ENCODE results near the gene FAM174B.

Gene FAM174B

GRCh38 chr15:92655178-92655995 lies at the start of gene FAM174B:
TSS of gene FAM174B (minus strand) at chr15:92655775.
- no peak for DNase-seq

DNA sequence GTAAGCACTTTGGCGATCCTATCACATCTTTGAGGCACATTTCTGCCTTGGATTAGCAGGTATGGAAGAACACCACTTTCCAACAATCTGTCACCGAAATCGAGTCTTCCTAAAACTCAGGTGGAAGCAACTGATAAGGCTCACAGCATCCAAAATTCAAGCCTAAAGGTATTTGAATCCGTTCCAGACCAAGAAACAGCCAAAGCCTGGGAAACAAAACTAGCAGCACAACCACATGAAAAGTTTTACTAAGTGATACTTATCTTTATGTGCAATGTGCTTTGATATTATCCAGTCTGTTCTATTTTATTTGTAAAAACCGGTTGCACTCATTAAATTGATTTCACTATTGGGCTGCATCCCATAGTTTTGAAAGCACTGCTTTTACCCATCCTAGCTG lies 40.5 kb upstream of the FAM174B start:
- DNase-seq, result no peak

GRCh38 chr15:92693691-92694331 lies 38.2 kb upstream of the FAM174B start:
- peak in 1 of 2 experiments; percentile 25 for DNase-seq

DNA sequence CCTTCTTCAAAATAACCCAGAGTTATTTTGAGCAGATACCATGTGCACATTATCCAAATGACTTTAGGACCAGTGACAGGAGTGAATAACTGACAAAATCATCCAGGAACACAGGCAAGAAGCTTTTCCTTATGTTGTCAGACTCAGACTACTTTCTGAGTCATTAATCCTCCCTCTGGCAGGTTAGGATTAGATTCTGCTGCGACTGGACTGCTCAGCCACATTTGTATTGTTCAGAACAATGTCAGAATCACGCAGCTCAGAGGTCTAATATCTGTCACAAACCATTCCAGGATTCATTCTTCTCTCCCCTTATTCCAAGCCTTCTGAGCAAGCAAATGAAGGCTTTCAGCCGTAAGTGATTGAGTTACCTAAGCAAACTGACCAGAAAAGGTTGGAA lies 34.8 kb upstream of the FAM174B start:
- DNase-seq, result no peak

DNA sequence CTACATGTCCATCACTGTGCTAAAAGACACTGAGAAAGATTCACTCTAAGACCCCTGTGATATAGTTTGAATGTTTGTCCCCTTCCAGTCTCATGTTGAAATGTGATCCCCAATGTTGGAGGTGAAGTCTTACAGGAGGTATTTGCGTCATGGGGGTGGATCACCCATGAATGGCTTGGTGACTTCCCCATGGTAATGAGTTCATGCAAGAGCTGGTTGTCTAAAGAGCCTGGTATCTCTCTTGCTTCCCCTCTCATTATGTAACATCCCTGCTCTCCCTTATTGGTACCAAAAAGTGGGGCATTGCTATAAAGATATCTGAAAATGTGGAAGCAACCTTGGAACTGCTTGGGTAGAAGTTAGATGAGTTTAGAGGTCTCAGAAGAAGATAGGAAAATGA lies 32.2 kb upstream of the FAM174B start:
- DNase-seq, result no peak

DNA sequence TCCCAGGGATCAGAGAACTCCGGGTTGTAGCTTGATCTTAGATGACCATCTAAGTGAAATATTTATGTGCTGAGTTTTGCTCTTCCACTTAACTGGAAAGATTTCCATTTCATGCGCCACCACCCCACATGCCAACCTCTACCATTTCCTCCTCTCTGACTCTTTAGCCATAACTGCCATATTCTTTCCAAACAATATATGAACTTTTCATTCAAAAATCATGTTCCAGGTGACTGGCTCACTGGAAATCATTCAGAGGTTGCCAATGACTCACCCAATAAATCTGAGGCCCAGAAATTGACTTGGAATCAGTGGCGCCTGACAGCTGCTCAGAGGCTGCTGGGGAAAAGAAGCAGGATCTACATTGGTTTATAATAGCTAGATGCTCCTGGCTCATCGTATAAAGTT lies 31.6 kb upstream of the FAM174B start:
- no peak for DNase-seq

DNA sequence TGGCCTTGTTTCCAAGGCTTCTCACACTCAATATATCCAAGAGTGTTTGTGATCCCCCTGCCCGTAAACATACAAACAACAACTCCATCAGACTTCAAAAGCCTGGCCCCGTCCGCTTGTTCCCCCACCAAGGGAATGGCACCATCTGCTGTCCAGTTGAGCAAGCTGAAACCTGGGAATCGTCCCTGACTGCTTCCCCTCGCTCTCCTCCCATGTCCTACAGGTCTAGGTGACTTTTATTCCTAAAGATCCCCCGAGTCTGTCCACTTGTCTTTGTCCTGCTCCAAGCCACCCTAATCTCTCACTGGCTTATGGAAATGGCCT lies 27.9 kb upstream of the FAM174B start:
- no peak for DNase-seq

GRCh38 chr15:92682741-92683510 lies 27.4 kb upstream of the FAM174B start:
- no peak for DNase-seq

DNA sequence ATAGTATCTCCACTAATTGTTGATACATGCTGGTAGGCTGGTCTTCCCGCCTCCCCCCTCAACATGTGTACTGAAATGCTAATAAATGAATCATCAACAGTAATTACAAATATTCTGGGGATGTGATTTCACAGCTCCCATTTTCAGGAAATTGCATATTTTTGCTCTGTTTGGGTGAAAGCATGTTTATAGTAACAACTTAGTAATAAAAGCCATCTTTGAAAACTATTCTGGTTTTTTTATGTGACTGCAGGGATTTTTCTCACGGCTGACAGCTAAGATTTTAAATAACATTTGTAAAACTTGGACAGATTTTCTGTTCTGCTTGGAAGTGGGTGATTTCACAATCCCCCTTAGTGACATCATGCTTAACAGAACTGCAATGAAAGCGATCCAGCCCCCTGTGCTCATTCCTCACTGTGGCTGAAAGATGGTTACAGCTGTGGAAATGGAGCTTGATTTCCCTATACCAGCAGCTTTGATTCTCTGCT lies 25.6 kb upstream of the FAM174B start:
- no peak for DNase-seq

- no peak for DNase-seq
These were observed 22.4 kb upstream of the FAM174B start for GRCh38 chr15:92677999-92678398.

- DNase-seq, result no peak
These were observed 21.0 kb upstream of the FAM174B start for GRCh38 chr15:92676561-92676960.

- no peak for DNase-seq
These were observed 19.9 kb upstream of the FAM174B start for GRCh38 chr15:92675485-92675884.

- no peak for DNase-seq
These were observed 18.8 kb upstream of the FAM174B start for GRCh38 chr15:92674347-92674746.

DNA sequence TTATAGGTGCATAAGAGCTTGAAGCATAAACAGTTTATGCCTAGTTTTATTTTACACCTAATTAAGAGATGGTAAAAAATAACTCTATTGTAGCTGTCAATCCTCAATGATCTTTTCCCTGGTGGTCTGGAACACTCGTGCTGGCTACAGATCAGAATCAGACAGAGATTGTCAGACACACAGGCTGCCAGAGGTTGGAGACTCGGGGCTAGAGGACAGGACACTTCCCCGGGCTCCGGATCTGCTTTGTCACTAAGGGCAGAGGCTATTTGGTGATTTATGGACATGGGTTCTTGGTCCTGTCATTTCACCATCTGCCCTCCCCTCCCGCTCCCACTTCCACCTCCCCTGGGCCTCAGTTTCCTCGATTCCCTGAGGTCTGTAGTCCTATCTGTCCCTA lies 16.5 kb upstream of the FAM174B start:
- no peak for DNase-seq

GRCh38 chr15:92671406-92671805 lies 15.8 kb upstream of the FAM174B start:
- no peak for DNase-seq

GRCh38 chr15:92670621-92671020 lies 15.0 kb upstream of the FAM174B start:
- DNase-seq, result no peak

- no peak for DNase-seq
These were observed 13.9 kb upstream of the FAM174B start for GRCh38 chr15:92669432-92669831.

GRCh38 chr15:92668620-92669019 lies 13.0 kb upstream of the FAM174B start:
- DNase-seq, result no peak

- no peak for DNase-seq
These were observed 12.5 kb upstream of the FAM174B start for GRCh38 chr15:92667970-92668485.

DNA sequence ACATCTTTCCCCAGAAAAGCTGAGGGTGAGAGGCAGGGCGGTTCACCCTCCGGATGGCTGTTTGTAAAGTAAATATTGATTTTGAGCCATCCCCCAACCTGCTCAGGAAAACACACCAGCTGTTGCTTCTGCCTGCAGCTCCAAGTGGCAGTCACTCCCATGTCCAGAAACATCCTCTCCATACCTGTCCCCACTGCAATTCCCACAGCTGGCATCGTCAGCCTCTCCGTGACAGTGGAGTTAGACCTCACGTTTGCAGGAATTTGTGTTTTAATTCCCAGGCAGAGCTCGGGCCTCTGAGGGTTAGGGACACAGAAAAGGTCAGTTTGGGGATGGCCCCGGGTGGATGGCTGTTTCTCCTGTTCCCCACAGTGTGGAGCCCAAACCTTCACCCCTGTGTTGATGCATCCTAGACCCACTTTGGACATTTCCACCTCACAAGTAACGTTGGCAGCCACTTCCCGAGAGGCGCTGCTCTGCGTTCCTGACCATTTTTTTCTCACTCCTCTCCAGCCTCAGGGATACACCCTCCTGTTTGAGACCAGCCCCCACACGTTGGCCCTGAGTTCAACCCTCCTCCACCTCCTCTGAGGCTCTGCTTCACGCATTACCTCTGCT lies 11.8 kb upstream of the FAM174B start:
- no peak for DNase-seq

DNA sequence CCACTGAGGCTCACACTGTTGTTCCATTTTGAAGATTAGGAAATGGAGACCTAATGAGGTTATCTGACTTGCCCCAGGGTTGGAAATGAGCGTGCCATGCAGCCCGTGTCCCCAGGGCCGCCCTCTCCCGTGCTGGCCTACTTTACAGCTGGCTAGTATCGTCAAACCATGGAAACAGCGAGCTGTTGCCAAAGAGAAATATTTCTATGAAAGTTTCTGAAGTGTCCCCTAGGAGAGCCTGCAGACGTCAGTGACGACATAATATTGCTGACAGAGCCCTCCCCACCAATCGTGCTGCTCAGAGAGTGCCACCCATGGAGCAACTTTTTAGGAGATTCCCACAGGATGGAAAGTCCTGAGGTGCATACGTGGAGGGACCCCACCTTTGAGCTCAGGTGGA lies 11.2 kb upstream of the FAM174B start:
- no peak for DNase-seq

DNA sequence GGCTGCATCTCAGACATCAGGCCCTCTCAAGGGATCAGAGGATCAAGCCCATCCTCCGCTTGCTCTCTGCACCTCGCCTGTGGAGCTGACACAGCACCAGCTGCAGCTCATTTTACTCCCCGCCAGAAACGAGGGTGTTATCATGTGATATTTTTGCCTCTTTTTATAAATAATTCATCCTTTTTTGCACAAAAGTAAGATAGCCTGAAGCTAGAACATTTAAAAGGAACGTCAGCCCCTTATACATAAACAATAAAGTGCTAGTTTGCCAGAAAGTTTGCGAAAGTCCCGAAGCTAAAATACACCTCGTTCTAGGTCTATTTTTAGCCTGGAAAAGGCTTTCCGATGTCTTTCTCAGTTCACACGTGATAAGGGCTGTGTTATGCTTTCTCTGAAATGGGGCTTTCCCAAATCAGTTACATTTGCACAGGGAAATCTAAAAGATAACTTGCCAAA lies 9.6 kb upstream of the FAM174B start:
- no peak for DNase-seq

Data from AML-193 (cell line).